IPS-NIHi11 (cell line): ENCODE measurements around the gene RAMP2.
"Not testable (repeated sequence)": the region's sequence is repeated elsewhere in the genome, so short reads cannot be mapped to it uniquely, and the experiment has no call there.

Experiments
- DNase-seq: peaks from one replicate; pipeline ENCODE4 v3.0.0; 2012; ENCODE audit warnings: mixed read lengths, low spot score

The RAMP2 gene

GRCh38 chr17:42760652-42761581 is at the start of gene RAMP2:
Gene RAMP2, plus strand, starts transcription at chr17:42761227. Its CDS starts 35 bp downstream, at chr17:42761262.
- DNase-seq = peak; percentile 72

- DNase-seq = peak; percentile 72
Observed at GRCh38 chr17:42720996-42721583, 39.9 kb upstream of the RAMP2 start.

- DNase-seq = no peak
Observed at GRCh38 chr17:42723636-42724035, 37.4 kb upstream of the RAMP2 start.

- DNase-seq = no peak
Observed at GRCh38 chr17:42725143-42725542, 35.9 kb upstream of the RAMP2 start.

- DNase-seq = no peak
Observed at GRCh38 chr17:42740699-42741098, 20.3 kb upstream of the RAMP2 start.

GRCh38 chr17:42742916-42743315 is 18.1 kb upstream of the RAMP2 start:
- DNase-seq = not testable (repeated sequence)

- DNase-seq = no peak
Observed at GRCh38 chr17:42743595-42744282, 17.3 kb upstream of the RAMP2 start.

GRCh38 chr17:42744283-42744805 is 16.7 kb upstream of the RAMP2 start:
- DNase-seq = no peak

- peak; percentile 100 for DNase-seq
Observed at GRCh38 chr17:42744806-42745617, 16.0 kb upstream of the RAMP2 start, which contains the start of gene EZH1. Gene EZH1, minus strand, starts transcription at chr17:42745040. Its CDS starts 16,099 bp downstream, at chr17:42728941.

GRCh38 chr17:42748202-42748907 is 12.7 kb upstream of the RAMP2 start:
- no peak for DNase-seq

GRCh38 chr17:42748908-42749798 is 11.9 kb upstream of the RAMP2 start:
- no peak for DNase-seq

GRCh38 chr17:42750739-42751344 is 10.2 kb upstream of the RAMP2 start:
- no peak for DNase-seq

GRCh38 chr17:42751628-42752027 is 9.4 kb upstream of the RAMP2 start:
- DNase-seq = no peak

GRCh38 chr17:42754782-42755181 is 6.2 kb upstream of the RAMP2 start:
- no peak for DNase-seq

GRCh38 chr17:42759982-42760651 is 910 bp upstream of the RAMP2 start:
- no peak for DNase-seq

GRCh38 chr17:42761638-42762037 is 611 bp downstream of the RAMP2 start:
- DNase-seq = no peak

GRCh38 chr17:42766124-42766523 is 5.1 kb downstream of the RAMP2 start:
- DNase-seq = no peak

GRCh38 chr17:42767512-42767911 is 6.5 kb downstream of the RAMP2 start:
- DNase-seq = no peak

GRCh38 chr17:42768006-42768405 is 7.0 kb downstream of the RAMP2 start:
- DNase-seq = not testable (repeated sequence)
